Cerebellar cortex (tissue), 1 donor: ENCODE measurements around the gene HSPA4L.

Experiments used
- DNase-seq: peaks from one replicate; pipeline ENCODE4 v3.0.0-alpha.2; 2015; ENCODE audit warnings: low spot score

The HSPA4L gene

DNA sequence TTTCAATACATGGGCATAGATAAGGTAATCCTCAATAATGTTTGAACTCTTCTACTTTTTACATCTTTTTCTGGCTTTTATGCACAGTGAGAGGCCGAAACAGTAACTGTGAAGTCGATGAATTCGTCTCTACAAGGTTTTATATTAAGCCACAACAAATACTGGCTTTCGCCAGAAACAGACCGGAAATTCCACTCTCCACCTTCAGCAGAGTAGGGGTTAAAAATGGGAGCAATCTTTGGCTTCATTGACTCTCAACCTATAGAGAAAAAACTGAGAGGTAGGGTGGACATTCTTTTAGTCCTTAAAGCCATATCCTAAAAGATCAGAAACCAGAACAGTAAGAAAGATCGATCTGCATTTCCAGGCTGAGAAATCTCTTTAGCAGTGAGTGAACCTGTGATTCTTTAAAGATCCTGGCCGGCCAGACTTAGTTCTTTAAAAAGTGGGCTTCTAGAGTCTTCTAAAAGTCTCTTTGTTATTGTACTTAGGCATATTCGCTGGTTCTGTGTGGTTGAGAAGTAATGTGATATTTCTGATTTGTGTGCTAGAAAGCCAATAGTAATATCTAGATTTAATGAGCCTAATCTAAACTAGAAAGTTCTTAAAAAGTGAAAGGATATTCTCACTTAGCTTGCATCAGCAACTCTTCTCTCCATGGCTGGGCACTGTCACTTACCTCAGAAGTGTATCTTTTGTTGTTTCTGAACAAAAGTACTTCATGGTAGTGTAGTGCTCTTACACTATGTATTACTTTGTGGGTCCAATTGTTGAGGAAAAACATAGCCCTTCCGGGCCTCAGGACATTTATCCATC lies 2.0 kb downstream of the HSPA4L start:
- peak; percentile 29 for DNase-seq

DNA sequence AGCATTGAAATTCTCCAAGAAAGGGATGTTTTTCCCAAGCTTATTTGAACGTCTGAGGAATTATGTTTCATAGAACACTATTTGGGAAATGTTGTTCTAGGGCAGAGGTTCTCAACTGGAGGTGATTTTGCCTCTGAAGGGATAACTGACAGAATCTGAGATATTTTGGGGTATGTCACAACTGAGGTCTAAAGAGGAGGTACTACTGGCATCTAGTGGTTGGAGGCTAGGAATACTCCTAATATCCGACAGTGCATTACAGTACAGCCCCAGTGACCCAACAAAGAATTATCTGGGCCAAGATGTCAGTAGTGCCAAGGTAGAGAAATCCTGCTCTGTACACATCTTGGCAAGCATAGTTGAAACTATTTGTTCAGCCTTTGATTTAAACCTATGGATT lies 6.4 kb downstream of the HSPA4L start:
- no peak for DNase-seq

DNA sequence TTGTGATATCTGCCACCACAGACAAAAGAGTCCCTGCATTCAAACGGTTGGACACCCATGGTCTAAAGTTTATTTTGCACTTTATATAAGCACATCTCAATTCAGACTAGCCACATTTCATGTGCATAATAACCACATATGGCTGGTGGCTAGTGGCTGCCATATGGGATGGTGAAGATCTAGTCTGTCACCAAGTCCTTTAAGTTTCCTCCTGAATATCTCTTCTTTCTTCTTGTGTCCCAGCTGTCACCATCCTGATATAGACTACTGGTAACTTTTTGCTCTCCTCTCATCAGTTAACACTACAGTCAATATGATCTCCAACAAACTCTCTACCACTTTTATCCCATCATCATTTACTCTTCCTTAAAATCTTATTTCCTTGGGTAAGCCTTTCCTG lies 9.3 kb downstream of the HSPA4L start:
- no peak for DNase-seq

DNA sequence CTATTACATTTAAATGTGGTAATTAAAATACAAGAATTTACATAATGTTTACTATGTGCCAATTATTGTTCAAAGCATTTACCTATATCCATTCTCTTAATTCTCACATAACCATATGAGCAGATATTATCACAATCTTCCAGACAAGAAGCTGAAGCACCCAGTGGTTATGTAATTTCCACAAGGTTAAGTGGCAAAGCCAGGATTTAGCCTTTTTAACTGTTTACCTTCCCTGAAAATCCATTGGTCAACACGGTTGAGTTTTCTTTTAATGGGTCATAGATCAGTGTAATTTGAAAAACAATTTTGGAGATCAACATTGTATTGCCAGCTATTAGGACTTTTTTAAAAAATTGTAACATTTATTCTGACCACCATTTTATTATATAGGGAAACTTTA lies 11.4 kb downstream of the HSPA4L start:
- DNase-seq = no peak

DNA sequence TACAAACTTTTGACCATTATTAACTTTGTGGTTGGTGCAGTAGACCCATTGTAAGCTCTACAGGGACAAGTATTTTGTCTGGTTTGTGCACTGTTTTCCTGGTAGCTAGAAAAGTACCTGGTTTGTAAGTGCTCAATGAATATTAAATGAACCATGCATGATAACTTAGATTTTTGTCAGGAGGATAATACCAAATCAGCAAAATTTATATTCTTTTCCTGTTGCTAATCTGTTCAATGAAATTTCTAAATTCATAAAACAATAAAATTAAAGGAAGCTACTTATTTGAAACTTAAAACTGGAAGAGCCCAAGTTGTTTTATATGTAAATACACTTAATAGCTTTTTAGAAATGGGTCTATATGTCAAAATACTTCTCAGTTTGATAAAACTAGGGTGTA lies 17.6 kb downstream of the HSPA4L start:
- no peak for DNase-seq

DNA sequence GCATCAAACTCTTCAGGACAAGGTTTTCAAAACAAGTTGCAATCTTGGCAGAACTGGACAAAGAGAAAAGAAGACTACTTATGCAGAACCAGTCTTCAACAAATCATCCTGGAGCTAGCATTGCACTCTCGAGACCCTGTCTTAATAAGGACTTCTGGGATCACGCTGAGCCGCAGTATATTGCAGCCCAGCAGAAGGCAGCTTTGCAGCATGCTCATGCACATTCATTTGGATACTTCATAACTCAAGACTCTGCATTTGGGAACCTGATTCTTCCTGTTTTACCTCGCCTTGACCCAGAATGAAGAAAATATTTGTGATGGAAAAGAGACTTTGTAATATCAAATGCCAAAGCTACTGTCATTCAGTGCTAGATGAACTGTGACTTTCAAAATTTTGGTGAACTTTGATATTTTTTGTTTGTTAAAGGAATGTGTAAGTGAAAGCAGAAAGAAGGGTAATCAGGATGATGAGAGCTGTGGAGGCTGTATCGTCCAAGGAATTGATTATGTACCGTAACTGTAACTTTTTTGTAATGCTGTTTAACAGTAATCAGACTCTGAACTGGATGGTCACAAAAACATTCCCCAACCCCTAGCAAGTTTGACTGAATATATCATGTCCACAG lies 27.2 kb downstream of the HSPA4L start:
- DNase-seq = peak; percentile 17

DNA sequence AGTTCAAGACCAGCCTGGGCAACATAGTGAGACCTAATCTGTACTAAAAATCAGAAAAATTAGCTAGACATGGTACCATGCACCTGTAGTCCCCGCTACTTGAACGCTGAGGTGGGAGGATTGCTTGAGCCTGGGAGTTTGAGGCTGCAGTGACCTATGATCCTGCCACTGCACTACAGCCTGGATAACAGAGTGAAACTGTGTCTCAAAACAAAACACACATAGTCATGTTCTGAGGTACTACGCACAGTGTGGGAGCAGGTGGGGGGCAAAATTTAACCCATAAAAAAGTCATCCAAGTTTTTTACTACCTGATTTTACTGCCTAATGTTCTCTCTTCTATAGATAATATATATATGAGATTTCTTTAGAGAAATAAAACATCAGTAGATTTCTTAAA lies 28.4 kb downstream of the HSPA4L start:
- DNase-seq = no peak

DNA sequence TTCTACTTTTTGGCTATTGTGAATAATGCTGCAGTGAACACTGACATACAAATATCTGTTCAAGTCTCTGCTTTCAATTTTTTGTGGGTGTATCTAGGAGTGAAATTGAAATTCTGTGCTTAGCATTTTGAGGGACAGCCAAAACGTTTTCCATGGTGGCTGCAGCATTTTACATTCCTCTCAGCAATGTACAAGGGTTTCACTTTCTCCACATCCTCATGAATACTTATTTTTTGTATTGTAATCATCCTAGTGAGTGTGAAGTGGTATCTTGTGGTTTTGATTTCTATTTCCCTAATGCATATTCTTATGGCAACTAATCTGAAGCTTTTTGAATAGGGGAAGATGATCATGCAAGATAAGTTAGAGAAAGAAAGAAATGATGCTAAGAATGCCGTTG lies 40.3 kb downstream of the HSPA4L start:
- DNase-seq = no peak

DNA sequence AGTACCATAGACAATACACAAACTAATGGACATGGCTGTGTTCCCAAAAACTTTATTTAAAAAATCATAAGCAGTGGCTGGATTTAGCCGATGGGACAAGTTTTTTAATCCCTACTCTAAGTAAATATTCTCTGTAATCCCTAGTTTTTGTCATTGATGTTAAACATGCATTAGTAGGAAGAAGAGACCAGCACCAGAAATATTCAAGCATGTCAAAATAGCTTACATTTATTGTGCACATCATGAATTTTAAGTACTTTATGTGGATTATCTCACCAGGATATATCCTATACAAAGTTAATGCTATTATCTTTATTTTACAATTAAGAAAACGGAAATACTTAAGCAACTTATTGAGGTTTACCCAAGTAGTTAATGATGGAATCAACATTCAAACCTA lies 46.0 kb downstream of the HSPA4L start:
- DNase-seq = no peak

DNA sequence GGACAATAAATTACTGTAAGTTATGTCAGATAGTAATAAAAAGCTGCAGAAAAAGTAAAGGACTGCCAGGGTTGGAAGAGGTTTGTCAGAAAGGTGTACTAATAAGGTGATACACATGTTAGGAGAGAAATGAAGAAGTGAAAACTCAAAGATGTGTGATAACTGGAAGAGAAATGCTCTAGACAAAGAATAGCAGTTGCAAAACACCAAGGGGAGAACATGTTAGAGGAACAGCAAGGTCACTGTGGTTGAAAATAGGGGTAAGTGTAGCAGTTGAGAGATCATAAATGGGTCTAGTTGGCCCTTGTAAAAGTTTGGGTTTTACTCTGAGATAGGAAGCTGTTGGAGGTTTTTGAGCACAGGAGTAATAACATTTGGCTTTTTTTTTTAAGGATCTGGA lies 46.9 kb downstream of the HSPA4L start:
- no peak for DNase-seq

DNA sequence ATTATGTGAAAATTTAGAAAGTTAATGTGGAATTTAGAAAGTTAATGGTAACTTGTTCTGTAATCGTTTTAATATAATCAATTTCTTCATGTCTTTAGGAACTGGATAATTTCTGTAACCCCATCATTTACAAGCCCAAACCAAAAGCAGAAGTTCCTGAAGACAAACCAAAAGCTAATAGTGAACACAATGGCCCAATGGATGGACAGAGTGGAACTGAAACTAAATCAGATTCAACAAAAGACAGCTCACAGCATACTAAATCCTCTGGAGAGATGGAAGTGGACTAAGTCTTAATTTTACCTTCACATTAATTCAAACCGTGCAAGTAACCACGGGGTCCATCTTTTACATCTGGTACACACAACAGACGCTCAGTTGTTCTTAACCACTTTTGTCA lies 50.5 kb downstream of the HSPA4L start:
- DNase-seq = no peak

DNA sequence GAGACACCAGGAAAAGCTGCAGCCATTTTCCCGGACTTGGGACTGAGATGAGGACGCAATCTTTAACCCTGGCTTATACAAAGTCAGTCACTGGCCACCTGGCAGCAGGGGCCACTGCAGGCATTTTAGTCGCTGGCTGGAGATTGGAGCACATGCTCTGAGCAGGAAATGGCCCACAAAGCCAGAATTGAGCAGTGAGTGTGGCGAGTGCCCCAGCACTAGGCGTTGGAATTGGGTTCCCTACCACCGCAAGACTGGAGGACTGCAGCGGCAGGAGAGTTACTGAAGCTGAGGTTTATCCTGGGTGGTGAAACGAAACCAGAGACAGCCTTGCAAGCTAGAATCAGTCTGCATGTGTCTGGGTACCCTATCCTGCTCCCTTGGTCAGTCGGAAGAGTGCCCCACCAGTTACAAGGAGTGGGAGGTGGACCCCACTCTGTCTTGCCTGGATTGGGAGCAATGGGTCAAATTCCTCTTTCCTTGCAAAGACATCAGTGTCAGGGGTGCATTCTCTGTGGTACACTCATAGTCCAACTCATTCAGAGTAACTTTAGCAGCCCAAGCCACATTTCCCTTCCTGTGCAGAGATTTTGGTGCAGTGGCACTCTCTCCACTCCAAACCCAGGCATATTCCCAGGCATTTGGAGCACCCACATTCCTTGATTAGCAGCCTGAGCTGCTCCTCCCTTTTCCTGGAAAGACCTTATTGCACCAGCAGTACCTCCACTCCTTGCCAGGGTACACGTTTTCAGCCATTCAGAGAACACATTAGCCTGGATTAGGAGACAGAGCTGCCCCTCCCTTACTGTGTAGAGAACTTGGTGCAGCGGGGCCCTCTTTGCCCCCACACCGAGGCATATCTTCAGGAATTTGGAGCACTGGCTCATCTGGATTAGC lies 61.8 kb downstream of the HSPA4L start:
- DNase-seq = no peak

DNA sequence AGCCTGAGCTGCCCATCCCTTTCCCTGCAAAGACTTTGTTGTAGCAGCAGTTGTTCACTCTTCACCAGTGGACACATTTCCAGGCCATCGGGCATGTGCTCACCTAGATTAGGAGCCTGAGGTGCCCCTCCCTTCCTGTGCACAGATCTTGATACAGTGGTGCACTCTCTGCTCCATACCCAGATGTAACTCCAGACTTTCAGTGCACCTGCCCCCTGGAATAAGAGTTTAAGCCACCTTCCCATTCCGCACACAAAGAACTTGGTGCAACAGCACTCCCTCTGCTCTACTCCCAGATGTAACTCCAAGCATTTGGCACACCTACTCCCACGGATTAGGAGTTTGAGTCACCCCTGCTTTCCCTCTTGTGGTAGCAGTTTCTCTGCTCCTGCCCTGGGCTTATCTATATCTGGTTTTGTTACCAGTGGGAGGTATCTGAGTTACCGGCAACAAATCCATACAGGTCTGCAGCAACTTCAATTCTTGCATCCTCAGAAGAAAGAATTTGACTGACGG lies 62.5 kb downstream of the HSPA4L start:
- DNase-seq = no peak

DNA sequence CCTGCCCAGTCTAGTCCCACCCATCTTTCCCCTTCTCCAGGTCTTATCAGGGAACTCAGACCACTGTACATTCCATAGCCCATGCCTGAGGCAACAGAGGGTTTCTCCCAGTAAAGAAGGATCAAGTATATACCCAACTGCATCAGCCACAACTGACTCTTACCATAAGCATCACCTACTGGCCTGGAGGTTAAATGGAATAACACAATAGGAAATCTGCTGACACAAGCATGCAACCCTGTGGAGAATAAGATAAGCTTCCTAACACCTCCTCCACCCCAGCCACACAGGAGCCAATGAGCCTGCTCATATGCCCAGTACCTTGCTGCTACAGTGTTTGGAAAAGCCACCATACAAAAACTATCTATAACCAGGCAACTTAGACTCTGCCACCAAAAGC lies 63.9 kb downstream of the HSPA4L start:
- DNase-seq = no peak

DNA sequence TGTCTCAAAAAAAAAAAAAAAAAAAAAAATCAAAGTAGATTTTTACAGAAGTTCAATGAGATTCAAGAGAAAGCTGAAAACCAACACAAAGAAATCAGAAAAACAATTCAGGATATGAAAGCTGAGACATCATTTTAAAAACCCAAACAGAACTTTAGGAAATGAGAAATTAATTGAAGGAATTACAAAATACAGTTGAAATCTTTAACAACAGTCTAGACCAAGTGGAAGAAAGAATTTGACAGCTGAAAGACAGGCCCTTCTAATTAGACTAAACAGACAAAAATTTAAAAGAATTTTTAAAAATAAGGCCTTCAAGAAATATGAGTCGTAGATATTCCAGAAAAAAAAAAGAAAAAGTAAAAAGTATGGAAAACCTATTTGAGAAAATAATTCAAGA lies 64.6 kb downstream of the HSPA4L start:
- no peak for DNase-seq

DNA sequence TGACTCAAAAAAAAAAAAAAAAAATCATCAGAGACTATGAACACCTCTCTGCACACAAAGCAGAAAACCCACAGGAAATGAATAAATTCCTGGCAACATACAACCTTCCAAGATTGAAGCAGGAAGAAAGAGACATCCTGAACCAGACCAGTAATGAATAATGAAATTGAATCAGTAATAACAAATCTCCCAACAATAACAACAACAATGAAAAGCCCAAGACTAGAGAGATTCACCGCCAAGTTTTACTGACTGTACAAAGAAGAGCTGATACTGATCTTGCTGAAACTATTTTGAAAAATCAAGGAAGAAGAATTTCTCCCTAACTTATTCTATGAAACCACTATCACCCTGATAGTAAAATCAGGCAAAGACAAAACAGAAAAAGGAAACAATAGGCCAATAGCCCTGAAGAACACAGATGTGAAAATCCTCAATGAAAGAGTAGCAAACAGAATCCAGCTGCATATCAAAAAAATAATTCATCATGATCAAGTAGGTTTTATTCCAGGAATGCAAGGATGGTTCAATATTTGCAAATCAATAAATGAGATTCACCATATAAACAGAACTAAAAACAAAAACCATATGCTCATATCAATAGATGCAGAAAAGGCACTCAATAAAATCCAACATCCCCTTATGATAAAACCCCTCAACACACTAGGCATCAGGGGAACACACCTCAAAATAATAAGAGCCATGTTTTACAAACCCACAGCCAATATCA lies 67.5 kb downstream of the HSPA4L start:
- DNase-seq = no peak

DNA sequence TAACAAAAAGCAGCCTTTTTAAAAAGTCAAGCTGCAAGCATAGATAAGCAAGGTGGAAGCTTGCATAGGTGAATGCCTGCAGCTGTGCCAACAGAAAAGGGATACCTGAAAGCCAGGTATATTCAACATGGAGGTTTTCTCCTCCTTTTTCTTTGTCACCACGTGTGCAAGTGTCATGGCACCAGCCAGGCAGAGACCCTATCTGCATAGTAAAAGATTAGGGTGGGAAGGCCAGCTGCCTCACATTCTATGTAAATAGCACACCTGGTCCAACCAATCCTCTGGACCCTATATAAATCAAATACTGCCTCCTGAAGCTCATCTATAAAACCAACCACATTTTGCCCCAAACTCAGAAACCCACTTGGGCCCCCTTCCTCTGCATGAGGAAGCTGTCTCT lies 70.5 kb downstream of the HSPA4L start:
- no peak for DNase-seq

DNA sequence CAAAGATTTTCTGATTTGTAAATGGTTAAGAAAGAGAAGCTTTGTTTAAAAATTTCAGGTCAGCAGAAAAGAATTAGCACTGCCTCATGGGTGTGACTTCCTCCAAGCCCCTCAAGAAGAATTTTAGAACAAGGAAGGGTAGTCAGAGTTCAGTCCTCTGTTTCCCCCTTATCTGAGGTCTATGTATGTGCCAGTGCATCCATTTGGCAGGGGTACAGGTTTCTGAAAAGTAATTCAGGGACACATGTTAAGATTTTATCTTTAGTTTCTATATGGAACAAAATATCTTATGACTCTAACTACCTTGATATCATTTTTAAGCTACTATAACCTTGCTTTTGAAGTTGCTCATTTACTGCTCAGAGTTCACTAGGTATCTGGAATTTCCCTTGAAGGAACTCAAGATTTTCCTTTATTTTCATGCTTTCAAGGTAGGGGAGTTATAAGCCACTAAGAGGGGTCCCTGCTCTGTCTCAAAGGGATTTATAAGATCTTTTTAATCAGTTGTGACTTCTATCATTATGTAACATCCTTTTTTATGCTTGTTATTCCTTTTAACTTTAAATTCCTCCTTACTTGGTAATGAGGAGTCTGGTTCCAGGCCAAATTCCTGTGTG lies 74.2 kb downstream of the HSPA4L start:
- no peak for DNase-seq

DNA sequence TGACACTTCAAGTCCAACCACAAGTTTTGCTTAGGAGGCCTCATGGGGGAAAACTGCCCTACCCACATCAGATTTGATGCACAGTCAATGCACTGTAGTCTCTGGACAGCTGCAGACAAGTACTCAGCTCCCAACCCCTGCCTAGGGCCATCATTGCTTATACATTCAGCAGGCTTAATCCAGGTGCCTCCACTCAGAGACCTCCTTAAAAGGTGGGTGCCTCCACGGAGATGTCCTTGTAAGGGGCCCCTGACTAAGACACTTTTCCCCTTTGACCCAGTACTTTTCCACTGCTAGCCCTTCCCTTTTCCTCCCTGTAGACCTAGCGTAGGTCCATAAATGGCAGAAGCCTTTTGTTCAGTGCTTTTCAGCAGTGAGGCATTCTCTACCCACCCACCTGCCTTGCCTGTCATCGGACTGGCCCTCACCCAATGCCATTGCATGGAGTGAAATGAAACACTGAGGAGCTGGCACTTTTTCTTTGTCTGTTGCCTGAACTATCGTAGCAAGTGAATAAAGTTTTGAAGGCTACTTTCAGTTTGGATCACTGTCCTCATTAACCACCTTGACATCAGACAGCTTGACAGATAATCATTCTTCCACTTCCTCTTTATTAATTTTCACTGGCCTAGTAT lies 74.8 kb downstream of the HSPA4L start:
- DNase-seq = no peak

DNA sequence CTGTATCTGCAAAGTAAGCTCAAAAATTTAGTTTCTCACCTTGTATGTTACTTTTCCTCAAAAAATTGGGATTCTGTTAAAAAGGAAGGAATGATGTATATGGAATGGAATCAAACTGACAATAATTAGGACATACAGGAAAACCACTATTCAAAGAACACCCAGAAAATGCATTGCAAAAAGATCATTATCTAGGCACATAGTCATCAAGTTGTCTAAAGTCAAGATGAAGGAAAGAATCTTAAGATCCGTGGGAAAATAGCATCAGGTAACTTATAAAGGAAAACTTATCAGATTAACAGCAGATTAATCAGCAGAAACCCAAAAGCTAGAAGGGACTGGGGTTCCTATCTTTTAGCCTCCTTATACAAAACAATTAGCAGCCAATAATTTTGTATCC lies 75.5 kb downstream of the HSPA4L start:
- DNase-seq = no peak

DNA sequence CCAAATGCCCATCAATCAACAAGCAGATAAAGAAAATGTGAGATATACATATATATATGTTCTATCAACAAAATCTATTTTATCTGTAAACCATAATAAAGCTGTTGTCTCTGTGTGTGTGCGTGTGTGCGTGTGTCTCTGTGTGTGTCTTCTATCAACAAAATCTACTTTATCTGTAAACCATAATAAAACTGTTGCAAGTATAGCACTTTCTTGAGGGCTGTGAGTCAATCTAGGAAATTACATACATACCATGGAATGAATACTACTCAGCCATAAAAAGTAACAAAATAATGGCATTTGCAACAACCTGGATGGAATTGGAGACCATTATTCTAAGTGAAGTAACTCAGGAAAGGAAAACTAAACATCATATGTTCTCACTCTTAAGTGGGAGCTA lies 86.1 kb downstream of the HSPA4L start:
- DNase-seq = no peak
